WERI-Rb-1 (cell line): Measurements from ENCODE around the gene DNAAF1.
A peak's percentile ranks its signal among the peaks of the same experiment; 100 is the strongest.

Experiments
- DNase-seq: peaks from one replicate; pipeline ENCODE4 v3.0.0-alpha.2; 2020
- H3K27ac ChIP-seq: fragments of 250-450 bp; sonication (Bioruptor Pico); 2 replicates; pipeline ENCODE4 v1.5.1; 2020; ENCODE audit warnings: mild to moderate bottlenecking, moderate library complexity
- H3K27me3 ChIP-seq: fragments of 250-450 bp; sonication (Bioruptor Pico); 2 replicates; pipeline ENCODE4 v1.5.1; 2021; ENCODE audit warnings: mild to moderate bottlenecking, low read depth, moderate library complexity; ENCODE audit not compliant: insufficient read depth, severe bottlenecking
- H3K36me3 ChIP-seq: fragments of 250-450 bp; sonication (Bioruptor Pico); 2 replicates; pipeline ENCODE4 v1.5.1; 2020; ENCODE audit warnings: mild to moderate bottlenecking, moderate library complexity
- H3K4me3 ChIP-seq: 2 replicates; pipeline ENCODE4 v1.5.1; 2011; ENCODE audit warnings: low read depth, mild to moderate bottlenecking, control low read depth, low read length
- H3K9me3 ChIP-seq: fragments of 250-450 bp; sonication (Bioruptor Pico); 2 replicates; pipeline ENCODE4 v1.5.1; 2021; ENCODE audit warnings: mild to moderate bottlenecking, moderate library complexity; ENCODE audit not compliant: severe bottlenecking
- TF ChIP-seq, protein P1 (sequence below): IDR thresholded peaks from 2 replicates; pipeline ENCODE4 v1.5.1; 2011; ENCODE audit warnings: low read depth, mild to moderate bottlenecking, control low read depth, inconsistent platforms, low read length

DNAAF1 gene

GRCh38 chr16:84194470-84195200, 49.5 kb downstream of the DNAAF1 start:
- no peak overlapping the region for H3K27ac ChIP-seq
- no peaks in the 10 kb centered on the region for H3K36me3 ChIP-seq
- no peaks in the 10 kb centered on the region for H3K9me3 ChIP-seq
- H3K27me3 ChIP-seq, result no peaks in the 10 kb centered on the region
- H3K4me3 ChIP-seq, result no peak overlapping the region
- no peak for DNase-seq
- TF ChIP-seq, protein P1, sequence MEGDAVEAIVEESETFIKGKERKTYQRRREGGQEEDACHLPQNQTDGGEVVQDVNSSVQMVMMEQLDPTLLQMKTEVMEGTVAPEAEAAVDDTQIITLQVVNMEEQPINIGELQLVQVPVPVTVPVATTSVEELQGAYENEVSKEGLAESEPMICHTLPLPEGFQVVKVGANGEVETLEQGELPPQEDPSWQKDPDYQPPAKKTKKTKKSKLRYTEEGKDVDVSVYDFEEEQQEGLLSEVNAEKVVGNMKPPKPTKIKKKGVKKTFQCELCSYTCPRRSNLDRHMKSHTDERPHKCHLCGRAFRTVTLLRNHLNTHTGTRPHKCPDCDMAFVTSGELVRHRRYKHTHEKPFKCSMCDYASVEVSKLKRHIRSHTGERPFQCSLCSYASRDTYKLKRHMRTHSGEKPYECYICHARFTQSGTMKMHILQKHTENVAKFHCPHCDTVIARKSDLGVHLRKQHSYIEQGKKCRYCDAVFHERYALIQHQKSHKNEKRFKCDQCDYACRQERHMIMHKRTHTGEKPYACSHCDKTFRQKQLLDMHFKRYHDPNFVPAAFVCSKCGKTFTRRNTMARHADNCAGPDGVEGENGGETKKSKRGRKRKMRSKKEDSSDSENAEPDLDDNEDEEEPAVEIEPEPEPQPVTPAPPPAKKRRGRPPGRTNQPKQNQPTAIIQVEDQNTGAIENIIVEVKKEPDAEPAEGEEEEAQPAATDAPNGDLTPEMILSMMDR, result 0 out of 2 replicates have a peak, but pooled peaks have one; percentile 5

- Histone ChIP-seq H3K27ac (no peak overlapping the region), H3K4me3 (no peak overlapping the region), H3K27me3 (no peaks in the 10 kb centered on the region), H3K36me3 (no peaks in the 10 kb centered on the region), H3K9me3 (no peaks in the 10 kb centered on the region)
- TF ChIP-seq, protein P1, result no peak
- no peak for DNase-seq
Measured at GRCh38 chr16:84195201-84196093, 50.3 kb downstream of the DNAAF1 start.

GRCh38 chr16:84196101-84196500, 51.0 kb downstream of the DNAAF1 start:
- H3K36me3 ChIP-seq, result no peaks in the 10 kb centered on the region
- H3K27me3 ChIP-seq, result no peaks in the 10 kb centered on the region
- TF ChIP-seq, protein P1, result no peak

DNA sequence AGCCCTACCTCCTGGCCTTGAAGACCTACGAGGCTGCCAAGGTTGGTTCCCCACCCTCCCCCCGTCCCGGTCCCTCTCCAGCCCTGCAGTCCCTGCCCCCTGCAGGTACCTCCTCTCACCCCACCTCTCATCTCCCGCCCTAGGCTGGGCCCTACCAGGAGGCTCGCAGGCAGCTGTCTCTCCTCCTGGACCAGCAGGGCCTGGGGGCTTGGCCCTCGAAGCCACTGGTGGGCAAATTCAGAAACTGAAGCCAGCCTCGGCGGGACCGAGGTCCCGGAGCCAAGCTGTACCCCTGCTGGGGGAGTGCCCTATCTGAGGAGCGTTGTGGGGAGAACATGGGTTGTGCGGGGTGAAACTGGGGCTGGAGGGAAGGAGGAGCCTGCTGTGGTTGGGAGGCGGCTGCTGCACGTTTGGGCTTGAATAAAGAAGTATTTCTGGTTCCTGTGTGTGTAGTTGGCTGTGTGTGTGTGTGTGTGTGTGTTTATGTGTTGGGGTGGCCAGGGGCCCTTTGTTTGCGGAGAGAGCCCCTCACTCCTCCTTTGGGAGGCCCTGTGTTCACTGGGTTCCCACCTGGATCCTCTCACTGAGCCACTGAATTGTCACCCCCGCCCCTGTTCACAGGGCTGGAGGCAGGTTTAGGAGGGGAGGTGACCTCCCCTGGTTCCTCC, 51.8 kb downstream of the DNAAF1 start:
- no peak overlapping the region for H3K27ac ChIP-seq
- no peaks in the 10 kb centered on the region for H3K27me3 ChIP-seq
- H3K4me3 ChIP-seq, result no peak overlapping the region
- H3K9me3 ChIP-seq, result no peaks in the 10 kb centered on the region
- no peak for DNase-seq
- no peaks in the 10 kb centered on the region for H3K36me3 ChIP-seq
- TF ChIP-seq, protein P1, result no peak

More at GRCh38 chr16:84196101-84196500, 51.0 kb downstream of the DNAAF1 start:
- no peak for DNase-seq
- H3K4me3 ChIP-seq, result no peak overlapping the region
- H3K9me3 ChIP-seq, result no peaks in the 10 kb centered on the region
- H3K27ac ChIP-seq, result no peak overlapping the region

GRCh38 chr16:84197466-84198128, 52.5 kb downstream of the DNAAF1 start:
- Histone ChIP-seq H3K9me3 (no peaks in the 10 kb centered on the region), H3K36me3 (no peaks in the 10 kb centered on the region), H3K4me3 (no peak overlapping the region), H3K27ac (no peak overlapping the region), H3K27me3 (no peaks in the 10 kb centered on the region)
- no peak for DNase-seq
- TF ChIP-seq, protein P1, result no peak
